H1 (cell line): Measurements from ENCODE around the gene TRABD2A. TPM values are rescaled to one million over a fixed set of nuclear protein-coding genes. Genes with fewer than 3 reads are reported as not detected.

ENCODE experiments used
- ASH2L ChIP-seq: fragments of 200-600, 300-600 bp; sonication (generic); IDR thresholded peaks from one replicate; pipeline ENCODE4 v1.7.1; 2017; ENCODE audit warnings: low read length
- CBX5 ChIP-seq: fragments of 300-800, 300-1000 bp; sonication (generic); IDR thresholded peaks from 2 replicates; pipeline ENCODE4 v1.7.1; 2016; ENCODE audit warnings: antibody characterized with exemption, low read length, low read depth
- CEBPB ChIP-seq: IDR thresholded peaks from 2 replicates; pipeline ENCODE4 v1.6.1; 2012; ENCODE audit warnings: low read depth, low read length
- CHD7 ChIP-seq: fragments of 300-600 bp; sonication (generic); IDR thresholded peaks from 2 replicates; pipeline ENCODE4 v1.7.1; 2012; ENCODE audit warnings: low read length, moderate library complexity, mild to moderate bottlenecking, inconsistent platforms; ENCODE audit not compliant: insufficient replicate concordance
- CTBP2 ChIP-seq: IDR thresholded peaks from 2 replicates; pipeline ENCODE4 v1.7.0; 2011; ENCODE audit warnings: borderline replicate concordance, mild to moderate bottlenecking, moderate library complexity, mixed read lengths, low read length; ENCODE audit not compliant: insufficient read depth, insufficient read length
- SUZ12 ChIP-seq: fragments of 200-600 bp; sonication (generic); IDR thresholded peaks from 2 replicates; pipeline ENCODE4 v1.6.1; 2012; ENCODE audit warnings: mild to moderate bottlenecking, inconsistent platforms, low read length, moderate library complexity, mixed read lengths
- TAF7 ChIP-seq: optimal IDR thresholded peaks from 2 replicates; pipeline ENCODE3; 2011; ENCODE audit warnings: low read depth, mild to moderate bottlenecking, inconsistent platforms, low read length, moderate library complexity, borderline replicate concordance
- polyA plus RNA-seq, 7 experiments: library from polyadenylated mRNA; depleted of rRNA in 3 of 7; stranded (reverse) in 5 of 7; unstranded in 2 of 7; fragments of >200 nt in 5 of 7; fragments of 200-250 nt in 2 of 7; gene quantifications; 1 replicate in 5 of 7; 2 replicates in 1 of 7; 4 replicates in 1 of 7; pipeline versions ENCODE4 v1.2.1 to v1.2.3, GENCODE V29; 2011 to 2013; ENCODE audit warnings: missing spikeins in 2 of 7, mixed read lengths in 2 of 7
- total RNA-seq: library from RNA; stranded (reverse); fragmentation: NEBNext Ultra II Directional; extraction: Animal tissue kit (Norgen Biotek cat#: 25700); gene quantifications from 2 replicates; pipeline ENCODE4 v1.2.1, GENCODE V29; 2021
- TF ChIP-seq, protein P1 (sequence below): IDR thresholded peaks from 2 replicates; pipeline ENCODE4 v1.6.1; 2012; ENCODE audit warnings: low read length, inconsistent platforms

Gene TRABD2A
- total and polyA plus RNA-seq, 2 of the 8 experiments (the other 6 are each of a cell fraction or from before 2014, with no cell fraction given): 17.3 to 18.6 TPM

GRCh38 chr2:84866122-84866521, 14.8 kb downstream of the TRABD2A start (continued):
- TF ChIP-seq CHD7: no peak
- TF ChIP-seq CTBP2: no peak
- no peak for TF ChIP-seq TAF7
- no peak for TF ChIP-seq SUZ12
- TF ChIP-seq ASH2L: no peak
- TF ChIP-seq CEBPB: no peak
- TF ChIP-seq, protein P1, sequence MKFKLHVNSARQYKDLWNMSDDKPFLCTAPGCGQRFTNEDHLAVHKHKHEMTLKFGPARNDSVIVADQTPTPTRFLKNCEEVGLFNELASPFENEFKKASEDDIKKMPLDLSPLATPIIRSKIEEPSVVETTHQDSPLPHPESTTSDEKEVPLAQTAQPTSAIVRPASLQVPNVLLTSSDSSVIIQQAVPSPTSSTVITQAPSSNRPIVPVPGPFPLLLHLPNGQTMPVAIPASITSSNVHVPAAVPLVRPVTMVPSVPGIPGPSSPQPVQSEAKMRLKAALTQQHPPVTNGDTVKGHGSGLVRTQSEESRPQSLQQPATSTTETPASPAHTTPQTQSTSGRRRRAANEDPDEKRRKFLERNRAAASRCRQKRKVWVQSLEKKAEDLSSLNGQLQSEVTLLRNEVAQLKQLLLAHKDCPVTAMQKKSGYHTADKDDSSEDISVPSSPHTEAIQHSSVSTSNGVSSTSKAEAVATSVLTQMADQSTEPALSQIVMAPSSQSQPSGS: no peak
- no peak for TF ChIP-seq CBX5
